NT2/D1 (cell line): ENCODE data around the gene EHBP1L1.
A peak's percentile ranks its signal among the peaks of the same experiment; 100 is the strongest.

ENCODE experiments used
- DNase-seq: peaks from one replicate; pipeline ENCODE4 v3.0.0-alpha.2; 2011; ENCODE audit warnings: low read depth, low spot score
- H3K27me3 ChIP-seq: 2 replicates; pipeline ENCODE4 v1.6.0; 2011; ENCODE audit warnings: mild to moderate bottlenecking; ENCODE audit not compliant: insufficient read length, insufficient read depth
- H3K36me3 ChIP-seq: 2 replicates; pipeline ENCODE4 v1.6.1; 2011; ENCODE audit warnings: mild to moderate bottlenecking, low read length, mixed read lengths; ENCODE audit not compliant: insufficient read depth, insufficient read length
- H3K4me1 ChIP-seq: 2 replicates; pipeline ENCODE4 v1.5.1; 2011; ENCODE audit not compliant: insufficient read depth, insufficient read length
- H3K4me3 ChIP-seq: 2 replicates; pipeline ENCODE4 v1.5.1; 2011; ENCODE audit warnings: low read depth; ENCODE audit not compliant: insufficient read length
- H3K9ac ChIP-seq: 2 replicates; pipeline ENCODE4 v1.6.0; 2011; ENCODE audit warnings: low read depth; ENCODE audit not compliant: insufficient read length
- H3K9me3 ChIP-seq: 2 replicates; pipeline ENCODE4 v1.5.1; 2011; ENCODE audit warnings: mild to moderate bottlenecking, low read length; ENCODE audit not compliant: insufficient read depth
- SUZ12 ChIP-seq: IDR thresholded peaks from 2 replicates; pipeline ENCODE4 v1.6.1; 2011; ENCODE audit not compliant: insufficient read length, insufficient read depth; ENCODE audit errors: extremely low read depth
- YY1 ChIP-seq: IDR thresholded peaks from 2 replicates; pipeline ENCODE4 v1.6.1; 2011; ENCODE audit not compliant: insufficient read length, insufficient read depth
- ZNF274 ChIP-seq: IDR thresholded peaks from 2 replicates; pipeline ENCODE4 v1.6.1; 2011; ENCODE audit warnings: mild to moderate bottlenecking, low read depth, low read length

Gene EHBP1L1

GRCh38 chr11:65540290-65541092 is 35.4 kb upstream of the EHBP1L1 start:
- Histone ChIP-seq H3K9ac (peak overlapping the region; percentile 81), H3K36me3 (peaks cover 39% of the 10 kb centered on the region), H3K4me3 (peak overlapping the region; percentile 36), H3K9me3 (no peaks in the 10 kb centered on the region), H3K4me1 (peaks cover 7% of the 10 kb centered on the region), H3K27me3 (peaks cover 11% of the 10 kb centered on the region)
- TF ChIP-seq ZNF274: no peak
- TF ChIP-seq SUZ12: no peak
- no peak for TF ChIP-seq YY1
- peak; percentile 89 for DNase-seq

- TF ChIP-seq ZNF274: no peak
- TF ChIP-seq YY1: no peak
- TF ChIP-seq SUZ12: no peak
- Histone ChIP-seq H3K4me3 (peak overlapping the region; percentile 36), H3K9ac (peak overlapping the region; percentile 81), H3K4me1 (peaks cover 10% of the 10 kb centered on the region), H3K27me3 (peaks cover 20% of the 10 kb centered on the region), H3K9me3 (no peaks in the 10 kb centered on the region), H3K36me3 (peaks cover 32% of the 10 kb centered on the region)
- DNase-seq: no peak
These were observed 34.5 kb upstream of the EHBP1L1 start for GRCh38 chr11:65541093-65541982.

- peaks cover 21% of the 10 kb centered on the region for H3K27me3 ChIP-seq
These were observed 33.0 kb upstream of the EHBP1L1 start for GRCh38 chr11:65542738-65543390.

GRCh38 chr11:65545853-65546216 is 30.0 kb upstream of the EHBP1L1 start:
- TF ChIP-seq YY1: no peak
- Histone ChIP-seq H3K4me3 (peak overlapping the region; percentile 44), H3K9ac (no peak overlapping the region), H3K36me3 (no peaks in the 10 kb centered on the region), H3K27me3 (peaks cover 22% of the 10 kb centered on the region), H3K4me1 (peaks cover 11% of the 10 kb centered on the region), H3K9me3 (no peaks in the 10 kb centered on the region)
- no peak for DNase-seq

More at GRCh38 chr11:65542738-65543390, 33.0 kb upstream of the EHBP1L1 start:
- H3K4me1 ChIP-seq: peaks cover 7% of the 10 kb centered on the region
- no peak overlapping the region for H3K4me3 ChIP-seq
- no peaks in the 10 kb centered on the region for H3K9me3 ChIP-seq
- TF ChIP-seq ZNF274: no peak
- no peak for TF ChIP-seq SUZ12
- TF ChIP-seq YY1: no peak
- no peak overlapping the region for H3K9ac ChIP-seq
- DNase-seq: no peak
- H3K36me3 ChIP-seq: peaks cover 16% of the 10 kb centered on the region

- no peak for DNase-seq
- peaks cover 22% of the 10 kb centered on the region for H3K27me3 ChIP-seq
- H3K9me3 ChIP-seq: no peaks in the 10 kb centered on the region
- peaks cover 15% of the 10 kb centered on the region for H3K4me1 ChIP-seq
- no peaks in the 10 kb centered on the region for H3K36me3 ChIP-seq
- no peak for TF ChIP-seq ZNF274
- no peak for TF ChIP-seq SUZ12
- no peak for TF ChIP-seq YY1
- H3K9ac ChIP-seq: peak overlapping the region; percentile 59
- peak overlapping the region; percentile 44 for H3K4me3 ChIP-seq
These were observed 29.5 kb upstream of the EHBP1L1 start for GRCh38 chr11:65546217-65546958.

- peaks cover 22% of the 10 kb centered on the region for H3K27me3 ChIP-seq
- no peaks in the 10 kb centered on the region for H3K9me3 ChIP-seq
- DNase-seq: no peak
- H3K4me1 ChIP-seq: peaks cover 21% of the 10 kb centered on the region
- no peaks in the 10 kb centered on the region for H3K36me3 ChIP-seq
- no peak for TF ChIP-seq SUZ12
- no peak for TF ChIP-seq YY1
- TF ChIP-seq ZNF274: no peak
- no peak overlapping the region for H3K4me3 ChIP-seq
- H3K9ac ChIP-seq: no peak overlapping the region
These were observed 28.3 kb upstream of the EHBP1L1 start for GRCh38 chr11:65547446-65548125.
